Measurements from ENCODE around the gene DYNLT2.
"Not testable (repeated sequence)": the region's sequence is repeated elsewhere in the genome, so short reads cannot be mapped to it uniquely, and the experiment has no call there.

The DYNLT2 gene

DNA sequence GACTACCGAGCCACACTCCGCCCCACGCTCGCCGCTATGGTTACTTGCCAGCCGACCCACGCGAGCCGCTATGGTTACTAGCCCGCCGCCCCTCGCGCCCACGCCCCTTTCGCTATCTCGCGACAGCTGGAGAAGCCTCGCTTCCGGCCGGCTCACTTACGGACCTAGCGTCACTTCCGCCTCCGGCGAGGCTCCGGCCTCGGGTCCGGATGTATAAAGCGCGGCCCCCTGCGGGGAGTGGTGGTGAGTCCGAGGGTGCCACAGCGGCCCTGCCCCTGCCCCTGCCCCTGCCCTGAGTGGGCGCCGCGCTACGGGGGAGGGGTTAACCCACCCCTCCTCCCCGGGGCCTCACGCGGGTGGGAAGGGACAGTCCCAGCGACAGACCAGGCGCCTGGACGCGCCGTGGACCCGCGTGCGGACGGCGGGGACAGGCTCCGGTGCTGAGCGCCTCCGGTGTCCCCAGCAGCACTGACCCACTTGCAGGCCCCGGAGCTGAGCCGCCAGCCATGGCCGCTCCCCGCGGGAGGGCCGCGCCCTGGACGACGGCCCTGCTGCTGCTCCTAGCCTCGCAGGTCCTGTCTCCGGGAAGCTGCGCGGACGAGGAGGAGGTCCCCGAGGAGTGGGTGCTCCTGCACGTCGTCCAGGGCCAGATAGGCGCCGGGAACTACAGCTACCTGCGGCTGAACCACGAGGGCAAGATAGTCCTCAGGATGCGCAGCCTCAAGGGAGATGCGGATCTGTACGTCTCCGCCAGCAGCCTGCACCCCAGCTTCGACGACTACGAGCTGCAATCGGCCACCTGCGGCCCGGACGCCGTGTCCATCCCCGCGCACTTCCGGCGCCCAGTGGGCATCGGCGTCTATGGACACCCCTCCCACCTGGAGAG is 49.2 kb downstream of the DYNLT2 start, which contains the start of the genes C6orf120 and WDR27:
Gene C6orf120, plus strand, starts transcription at position 173 of the 886 bp plus-strand sequence. Its CDS starts 334 bp downstream, at position 507.
Gene WDR27, minus strand, starts transcription at position 76 of the 886 bp plus-strand sequence. CDS start 13,024 bp downstream, outside the sequence.
- peak within 1 kb of the TSS; percentile 97 for H3K4me3 ChIP-seq (ENCODE audit: low read depth, low read length)

DNA sequence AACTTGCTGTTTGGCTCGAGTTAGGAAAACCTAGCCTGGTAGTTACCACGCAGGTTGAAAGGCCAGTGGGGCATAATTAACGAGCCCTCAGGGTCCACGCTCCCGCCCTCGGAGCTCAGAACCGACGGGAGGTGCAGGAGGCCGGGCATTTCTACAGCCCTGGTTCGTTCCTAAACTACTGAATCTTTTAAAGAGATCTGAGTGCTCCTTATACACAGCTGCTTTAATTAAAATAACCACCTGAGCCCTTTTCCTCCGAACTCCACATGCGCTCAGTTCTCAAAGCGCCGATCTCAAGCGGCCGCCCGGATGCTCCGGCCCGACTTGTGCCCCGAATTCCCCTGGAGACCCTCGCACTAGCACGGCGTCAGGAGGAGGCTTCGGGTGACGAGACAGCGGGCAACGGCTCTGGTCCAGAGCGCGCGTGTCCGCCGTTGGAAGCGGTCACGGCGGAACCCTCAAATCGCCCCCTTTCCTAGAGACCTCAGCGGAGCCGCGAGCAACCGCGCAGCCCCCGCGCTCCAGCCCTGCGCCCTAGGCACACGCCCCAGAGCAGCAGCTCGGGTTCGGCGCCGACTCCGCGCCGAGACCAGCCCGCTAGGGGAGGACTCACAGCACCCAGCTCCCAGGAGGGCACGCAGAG is 49.9 kb downstream of the DYNLT2 start:
- H3K4me3 ChIP-seq (ENCODE audit: low read depth, low read length), result peak overlapping the region; percentile 97

- no peak overlapping the region for H3K4me3 ChIP-seq (ENCODE audit: low read depth, low read length)
Observed at GRCh38 chr6:169700296-169700695, 51.1 kb downstream of the DYNLT2 start.

GRCh38 chr6:169697115-169697514 is 54.3 kb downstream of the DYNLT2 start:
- not testable (repeated sequence) for H3K4me3 ChIP-seq (ENCODE audit: low read depth, low read length)

DNA sequence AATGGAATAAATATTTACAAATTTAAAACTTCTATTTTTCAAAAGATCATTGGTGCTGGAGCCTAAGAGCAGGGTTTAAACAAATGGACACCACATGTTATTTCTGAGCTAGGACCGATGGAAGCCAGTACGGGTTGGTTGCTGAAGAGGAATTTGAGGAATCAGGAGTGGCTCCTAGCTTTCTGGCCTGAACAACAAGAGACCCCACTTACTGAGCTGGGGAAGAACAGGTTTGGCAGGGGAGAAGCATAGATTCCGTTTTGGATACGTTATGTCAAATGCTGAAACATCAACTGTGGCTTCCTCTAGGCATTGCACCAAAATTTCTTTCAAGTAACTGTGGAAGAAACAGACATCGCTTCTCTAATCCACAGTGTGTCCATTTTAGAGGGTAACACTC is 56.2 kb downstream of the DYNLT2 start:
- no peak overlapping the region for H3K4me3 ChIP-seq (ENCODE audit: low read depth, low read length)

GRCh38 chr6:169692516-169692915 is 58.9 kb downstream of the DYNLT2 start:
- H3K4me3 ChIP-seq (ENCODE audit: low read depth, low read length), result no peak overlapping the region

- no peak overlapping the region for H3K4me3 ChIP-seq (ENCODE audit: low read depth, low read length)
Observed at GRCh38 chr6:169691260-169691659, 60.1 kb downstream of the DYNLT2 start.
